HL-60 (cell line): ENCODE measurements around the gene WDPCP.

Experiments
- CTCF ChIP-seq: IDR thresholded peaks from one replicate; pipeline ENCODE4 v1.5.1; 2011; ENCODE audit warnings: low read length, control low read depth, inconsistent platforms; ENCODE audit not compliant: insufficient read depth
- POLR2AphosphoS5 ChIP-seq: IDR thresholded peaks from 2 replicates; pipeline ENCODE4 v1.6.1; 2012; ENCODE audit warnings: low read depth

GRCh38 chr2:63610525-63610924 is 22.2 kb upstream of the WDPCP start:
- no peak for TF ChIP-seq POLR2AphosphoS5
- TF ChIP-seq CTCF, result no peak
